Vagina (tissue), 2 donors: ENCODE data around the gene VMAC.

Experiments
- POLR2A ChIP-seq, 2 donors: fragments of 450-650 bp; IDR thresholded peaks; one replicate each; pipeline ENCODE4 v1.6.1; 2017; ENCODE audit warnings: antibody characterized with exemption in 2 of 2, mild to moderate bottlenecking in 2 of 2, moderate library complexity in 2 of 2
- POLR2AphosphoS5 ChIP-seq, 2 donors: sonication (generic); formaldehyde crosslinking; IDR thresholded peaks; one replicate each; pipeline ENCODE4 v1.9.0; 2017; ENCODE audit warnings: antibody characterized with exemption in 2 of 2, mild to moderate bottlenecking in 2 of 2, low read depth in 1 of 2; ENCODE audit not compliant: insufficient read depth in 1 of 2
- TF ChIP-seq, protein P1 (sequence below), 3 experiments: fragments of 450-650 bp in 2 of 3; fragments of 200-600 bp in 1 of 3; sonication (generic) in 1 of 3; IDR thresholded peaks; one replicate each; pipeline ENCODE4 v1.5.1; 2017 to 2019; ENCODE audit warnings: antibody characterized with exemption in 3 of 3, mild to moderate bottlenecking in 2 of 3, moderate library complexity in 2 of 3

DNA sequence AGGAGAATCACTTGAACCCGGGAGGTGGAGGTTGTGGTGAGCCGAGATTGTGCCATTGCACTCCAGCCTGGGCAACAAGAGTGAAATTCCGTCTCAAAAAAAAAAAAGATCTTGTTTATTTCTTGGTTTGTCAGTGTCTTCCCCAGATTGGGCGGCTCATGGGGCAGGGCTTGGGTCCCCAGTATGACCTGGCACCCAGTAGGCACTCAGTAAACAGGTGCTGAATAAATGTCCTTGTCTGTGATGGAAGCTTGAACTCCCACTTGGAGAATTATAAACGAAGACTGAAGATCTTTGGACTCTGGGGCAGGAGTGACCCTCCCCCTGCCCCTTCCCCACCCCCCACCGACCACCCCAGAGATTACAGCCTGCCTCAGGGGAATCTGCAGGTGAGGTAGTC is 24.5 kb upstream of the VMAC start:
- TF ChIP-seq, protein P1, sequence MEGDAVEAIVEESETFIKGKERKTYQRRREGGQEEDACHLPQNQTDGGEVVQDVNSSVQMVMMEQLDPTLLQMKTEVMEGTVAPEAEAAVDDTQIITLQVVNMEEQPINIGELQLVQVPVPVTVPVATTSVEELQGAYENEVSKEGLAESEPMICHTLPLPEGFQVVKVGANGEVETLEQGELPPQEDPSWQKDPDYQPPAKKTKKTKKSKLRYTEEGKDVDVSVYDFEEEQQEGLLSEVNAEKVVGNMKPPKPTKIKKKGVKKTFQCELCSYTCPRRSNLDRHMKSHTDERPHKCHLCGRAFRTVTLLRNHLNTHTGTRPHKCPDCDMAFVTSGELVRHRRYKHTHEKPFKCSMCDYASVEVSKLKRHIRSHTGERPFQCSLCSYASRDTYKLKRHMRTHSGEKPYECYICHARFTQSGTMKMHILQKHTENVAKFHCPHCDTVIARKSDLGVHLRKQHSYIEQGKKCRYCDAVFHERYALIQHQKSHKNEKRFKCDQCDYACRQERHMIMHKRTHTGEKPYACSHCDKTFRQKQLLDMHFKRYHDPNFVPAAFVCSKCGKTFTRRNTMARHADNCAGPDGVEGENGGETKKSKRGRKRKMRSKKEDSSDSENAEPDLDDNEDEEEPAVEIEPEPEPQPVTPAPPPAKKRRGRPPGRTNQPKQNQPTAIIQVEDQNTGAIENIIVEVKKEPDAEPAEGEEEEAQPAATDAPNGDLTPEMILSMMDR (IDR thresholded peaks at IDR 0.05), result no peak
- TF ChIP-seq POLR2AphosphoS5 (IDR thresholded peaks at IDR 0.05; ENCODE audit: insufficient read depth in 1 of 2, low read depth in 1 of 2) (no peak), POLR2A (IDR thresholded peaks at IDR 0.05) (no peak)
